ENCODE data around the gene NPHP4.
A peak's percentile ranks its signal among the peaks of the same experiment; 100 is the strongest.

NPHP4 gene

DNA sequence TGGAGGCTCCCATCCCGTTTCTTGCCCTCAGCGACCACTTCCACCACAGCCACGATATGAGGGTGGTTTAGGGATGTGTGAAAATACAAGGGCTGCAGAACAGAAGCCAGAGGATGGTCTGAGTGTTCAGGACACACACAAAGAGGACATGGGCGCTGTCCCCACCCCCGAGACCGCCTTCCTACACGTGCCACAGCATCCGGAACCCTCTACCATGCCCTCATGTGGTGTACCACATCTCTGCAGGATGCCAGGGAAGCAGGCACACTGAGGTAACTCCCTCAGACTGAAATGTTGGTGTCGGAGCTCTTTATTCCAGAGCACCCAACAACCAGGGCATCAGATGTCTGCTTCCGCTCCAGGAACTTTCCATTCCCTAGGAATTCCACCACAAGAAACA, 23.1 kb downstream of the NPHP4 start:
- peak; percentile 13 for DNase-seq

- DNase-seq: no peak
Measured at GRCh38 chr1:5968161-5968736, 24.0 kb downstream of the NPHP4 start.

DNA sequence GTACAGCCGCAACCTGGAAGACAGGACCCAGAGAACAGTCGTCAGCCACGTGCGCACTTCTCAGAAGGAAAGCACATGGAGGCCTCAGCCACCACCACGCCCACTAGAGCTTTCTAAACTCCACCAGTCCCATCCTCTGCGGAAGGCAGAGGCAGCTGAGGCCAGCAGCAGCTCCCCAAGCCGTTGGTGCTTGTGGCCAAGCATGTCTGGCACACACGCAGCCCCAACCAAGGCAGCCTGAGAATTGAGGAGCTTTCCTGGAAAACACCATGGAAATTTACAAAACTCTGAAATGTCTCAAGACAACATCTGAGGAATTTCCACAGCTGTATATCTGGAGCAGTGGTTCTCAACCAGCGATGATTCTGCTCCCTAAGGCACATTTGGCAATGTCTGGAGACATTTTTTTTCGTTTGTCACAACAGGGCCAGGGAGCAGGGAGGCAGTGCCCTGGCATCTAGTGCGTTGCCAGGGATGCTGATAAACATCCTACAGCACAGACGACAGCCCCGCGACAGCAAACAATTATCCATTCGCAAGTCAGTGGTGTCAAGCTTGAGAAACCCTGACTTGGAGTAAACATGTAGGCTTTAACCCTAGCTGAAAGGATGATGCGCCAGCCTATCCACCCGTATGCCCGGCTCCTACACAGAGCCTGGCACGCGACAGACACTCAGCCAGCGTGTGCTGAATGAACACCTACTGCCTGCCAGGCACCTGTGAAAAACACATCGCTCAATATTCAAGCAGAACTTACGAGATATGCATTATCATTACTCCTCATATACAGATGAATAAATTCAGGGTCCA, 24.7 kb downstream of the NPHP4 start:
- no peak for DNase-seq

- no peak for DNase-seq
Measured at GRCh38 chr1:5966543-5967205, 25.6 kb downstream of the NPHP4 start.

DNA sequence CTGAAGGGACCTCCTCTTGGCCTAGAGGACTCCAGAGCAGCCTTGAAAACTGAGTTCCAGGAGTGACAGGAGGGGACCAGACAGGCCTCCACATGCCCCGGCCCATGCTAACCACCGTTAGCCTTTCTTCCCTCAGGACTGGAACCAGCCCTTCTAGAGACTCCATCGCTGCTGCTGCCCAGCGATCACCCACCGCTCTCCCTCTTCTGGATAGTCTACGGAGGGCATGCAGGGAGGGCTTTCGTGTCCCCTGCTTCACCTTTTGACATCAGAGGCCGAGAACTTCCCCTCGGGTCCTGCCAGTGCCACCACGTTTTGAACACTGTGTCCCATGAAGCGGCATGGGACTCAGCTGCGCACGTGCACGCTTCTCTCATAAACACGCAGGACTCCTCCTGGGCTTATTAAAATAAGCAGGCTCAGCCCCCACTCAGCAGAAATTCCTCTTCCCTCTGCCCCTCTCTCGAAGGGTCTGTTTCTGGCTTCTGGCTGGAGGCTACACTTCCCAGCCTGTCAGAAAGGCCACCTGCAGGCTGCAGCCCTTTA, 26.6 kb downstream of the NPHP4 start:
- DNase-seq: no peak

- no peak for DNase-seq
Measured at GRCh38 chr1:5962265-5963105, 29.7 kb downstream of the NPHP4 start.

- no peak for DNase-seq
Measured at GRCh38 chr1:5961601-5962000, 30.6 kb downstream of the NPHP4 start.

- DNase-seq: no peak
Measured at GRCh38 chr1:5960336-5960735, 31.9 kb downstream of the NPHP4 start.

DNA sequence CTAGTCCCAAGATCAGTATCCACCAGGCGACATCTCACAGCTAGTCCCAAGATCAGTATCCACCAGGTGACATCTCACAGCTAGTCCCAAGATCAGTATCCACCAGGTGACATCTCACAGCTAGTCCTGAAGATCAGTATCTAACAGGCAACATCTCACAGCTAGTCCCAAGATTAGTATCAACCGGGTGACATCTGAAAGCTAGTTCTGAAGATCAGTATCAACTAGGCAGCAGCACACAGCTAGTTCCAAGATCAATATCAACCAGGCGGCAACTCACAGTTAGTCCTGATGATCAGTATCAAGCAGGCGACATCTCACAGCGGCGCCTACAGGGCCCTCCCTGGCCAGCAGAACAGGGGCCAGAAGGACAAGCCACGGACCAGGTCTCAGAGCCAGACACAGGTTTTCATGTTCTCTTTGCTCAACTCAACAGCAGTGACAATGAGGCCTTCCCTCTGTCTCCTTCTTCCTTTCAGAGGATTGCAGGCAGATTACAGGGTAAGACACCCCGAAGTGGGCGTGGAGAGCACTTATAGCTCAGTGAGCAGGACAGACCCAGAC, 32.5 kb downstream of the NPHP4 start:
- no peak for DNase-seq

- DNase-seq: no peak
Measured at GRCh38 chr1:5959087-5959486, 33.1 kb downstream of the NPHP4 start.

GRCh38 chr1:5956022-5956830, 36.0 kb downstream of the NPHP4 start:
- no peak for DNase-seq

- DNase-seq: no peak
Measured at GRCh38 chr1:5955479-5955977, 36.7 kb downstream of the NPHP4 start.

DNA sequence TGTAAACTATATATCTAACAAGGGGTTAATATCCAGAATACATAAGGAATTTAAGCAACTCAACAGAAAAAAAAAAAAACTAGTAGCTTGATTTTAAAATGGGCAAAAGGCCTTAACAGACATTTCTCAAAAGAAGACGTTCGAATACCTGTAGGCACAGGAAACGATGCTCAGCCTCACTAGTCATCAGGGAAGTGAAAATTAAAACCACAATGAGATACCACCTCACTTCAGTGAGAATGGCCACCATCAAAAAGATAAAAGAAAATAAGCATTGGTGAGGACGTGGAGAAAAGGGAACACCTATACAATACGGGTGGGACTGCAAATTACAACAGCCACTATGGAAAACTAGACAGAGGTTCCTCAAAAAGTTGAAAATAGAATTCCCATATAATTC, 37.3 kb downstream of the NPHP4 start:
- no peak for DNase-seq

GRCh38 chr1:5953386-5953785, 38.8 kb downstream of the NPHP4 start:
- DNase-seq: no peak

GRCh38 chr1:5951846-5952410, 40.3 kb downstream of the NPHP4 start:
- no peak for DNase-seq

GRCh38 chr1:5950994-5951785, 41.0 kb downstream of the NPHP4 start:
- no peak for DNase-seq

DNA sequence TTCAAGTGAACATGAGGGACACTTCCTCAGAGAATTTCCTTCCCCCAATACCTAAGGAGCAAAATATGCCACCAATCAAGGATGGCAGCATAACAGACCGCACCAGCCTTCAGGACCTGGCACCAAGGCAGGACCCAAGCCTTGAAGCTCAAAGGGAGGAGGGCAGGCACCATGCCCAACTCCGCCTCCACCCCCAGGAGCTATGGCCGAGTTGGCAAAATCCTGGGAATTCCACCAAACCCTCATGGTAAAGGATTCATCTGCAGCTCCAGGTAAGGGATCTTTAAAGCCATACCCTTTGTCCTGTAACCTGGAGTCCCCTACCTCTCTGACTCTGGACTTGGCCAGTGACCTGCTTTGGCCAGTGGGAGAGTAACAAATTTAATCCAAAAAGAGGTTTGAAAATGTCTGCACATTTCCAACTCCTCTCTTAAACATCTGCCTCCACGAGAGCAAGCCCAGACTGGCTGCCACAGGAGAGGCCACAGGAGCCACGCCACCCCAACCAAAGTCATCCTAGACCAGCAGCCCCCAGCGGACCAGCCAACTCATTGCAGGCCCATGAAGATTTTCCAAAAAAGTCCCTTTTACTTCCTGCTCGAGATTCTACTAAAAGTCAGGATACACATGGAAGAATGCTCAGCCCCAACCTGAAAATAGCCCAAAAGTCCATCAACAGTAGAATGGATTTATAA, 41.9 kb downstream of the NPHP4 start:
- no peak for DNase-seq

DNA sequence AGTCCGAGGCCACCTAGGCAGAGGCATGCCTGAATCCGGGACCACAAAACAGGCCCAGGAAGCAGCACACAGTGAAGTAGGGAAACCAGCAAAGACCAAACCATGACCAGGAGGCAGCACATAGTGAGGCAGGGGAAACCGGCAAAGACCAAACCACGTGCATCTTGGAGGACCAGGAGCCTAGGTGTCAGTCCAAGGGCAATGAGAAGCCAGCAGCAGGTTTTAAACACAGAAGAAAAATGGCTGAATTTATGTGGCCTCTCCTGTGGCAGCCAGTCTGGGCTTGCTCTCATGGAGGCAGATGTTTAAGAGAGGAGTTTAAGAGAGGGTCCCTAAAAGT, 42.5 kb downstream of the NPHP4 start:
- DNase-seq: no peak

GRCh38 chr1:5949085-5949760, 43.0 kb downstream of the NPHP4 start:
- DNase-seq: no peak

All from activated CD8-positive, alpha-beta memory T cell treated with anti-CD3 and anti-CD28 coated beads, Interleukin-2, amount 50 U/mL, for 4 hours (primary cell).